Endothelial cell (in vitro differentiated cells): ENCODE results near the gene OR8B3. TPM values are rescaled to one million over a fixed set of nuclear protein-coding genes. Genes with fewer than 3 reads are reported as not detected.
A peak's percentile ranks its signal among the peaks of the same experiment; 100 is the strongest.
"Not testable (repeated sequence)": the region's sequence is repeated elsewhere in the genome, so short reads cannot be mapped to it uniquely, and the experiment has no call there.

Experiments used
- DNase-seq: peaks from one replicate; pipeline ENCODE4 v3.0.0; 2021; ENCODE audit warnings: low spot score
- H3K27ac Mint-ChIP-seq: one replicate; pipeline ENCODE4 v1.8.0; 2021; ENCODE audit warnings: mixed read lengths, inconsistent platforms; ENCODE audit not compliant: unreplicated experiment
- H3K27me3 Mint-ChIP-seq: one replicate; pipeline ENCODE4 v1.8.0; 2021; ENCODE audit warnings: mild to moderate bottlenecking, moderate library complexity, mixed read lengths, inconsistent platforms; ENCODE audit not compliant: unreplicated experiment
- H3K36me3 Mint-ChIP-seq: one replicate; pipeline ENCODE4 v1.8.0; 2021; ENCODE audit warnings: mild to moderate bottlenecking, low read depth, mixed read lengths, inconsistent platforms; ENCODE audit not compliant: unreplicated experiment
- H3K4me1 Mint-ChIP-seq: one replicate; pipeline ENCODE4 v1.8.0; 2021; ENCODE audit warnings: mild to moderate bottlenecking, mixed read lengths, inconsistent platforms; ENCODE audit not compliant: unreplicated experiment
- H3K4me3 Mint-ChIP-seq: one replicate; pipeline ENCODE4 v1.8.0; 2021; ENCODE audit warnings: mild to moderate bottlenecking, mixed read lengths, inconsistent platforms; ENCODE audit not compliant: unreplicated experiment
- H3K9me3 Mint-ChIP-seq: one replicate; pipeline ENCODE4 v1.8.0; 2021; ENCODE audit warnings: mixed read lengths, inconsistent platforms; ENCODE audit not compliant: unreplicated experiment
- total RNA-seq: library from RNA; stranded (reverse); fragmentation: NEBNext Ultra II Directional; extraction: Animal tissue kit (Norgen Biotek cat#: 25700); gene quantifications from one replicate; pipeline ENCODE4 v1.2.1, GENCODE V29; 2021; ENCODE audit not compliant: unreplicated experiment
- TF ChIP-seq, protein P1 (sequence below): fragments of 200-600 bp; sonication (generic); IDR thresholded peaks from one replicate; pipeline ENCODE4 v1.5.0; 2021; ENCODE audit warnings: antibody characterized with exemption; ENCODE audit not compliant: unreplicated experiment

OR8B3 gene
- total RNA-seq, 1 donor from 2014 or later, result not detected

DNA sequence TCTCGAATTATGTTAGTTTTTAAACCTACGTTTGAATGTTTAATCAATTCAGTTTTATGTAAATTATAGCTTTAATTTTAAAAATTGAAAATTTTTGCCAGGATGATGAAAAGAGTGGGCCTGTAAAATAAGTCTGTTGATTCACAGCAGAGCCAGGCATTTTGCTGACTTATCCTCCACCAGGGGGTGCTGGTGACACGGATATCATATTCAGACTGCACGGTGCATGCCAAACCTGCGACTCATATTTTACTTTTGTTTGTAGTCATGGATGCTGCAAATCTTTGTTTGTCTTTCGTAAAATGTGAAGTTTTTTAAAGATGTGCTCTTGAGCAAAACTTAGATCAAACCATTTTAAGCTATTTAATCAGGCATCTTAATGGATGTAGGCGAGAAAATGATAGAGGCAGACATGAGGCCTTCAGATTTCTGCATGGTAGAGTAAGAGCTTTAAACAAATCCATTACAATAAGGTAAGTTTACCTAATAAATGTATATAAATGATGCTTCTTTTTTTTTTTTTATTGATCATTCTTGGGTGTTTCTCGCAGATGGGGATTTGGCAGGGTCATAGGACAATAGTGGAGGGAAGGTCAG lies 3.6 kb upstream of the OR8B3 start:
- Mint-ChIP-seq H3K27me3 (no peaks in the 10 kb centered on the region), H3K36me3 (peaks cover 4% of the 10 kb centered on the region), H3K4me1 (no peaks in the 10 kb centered on the region)

DNA sequence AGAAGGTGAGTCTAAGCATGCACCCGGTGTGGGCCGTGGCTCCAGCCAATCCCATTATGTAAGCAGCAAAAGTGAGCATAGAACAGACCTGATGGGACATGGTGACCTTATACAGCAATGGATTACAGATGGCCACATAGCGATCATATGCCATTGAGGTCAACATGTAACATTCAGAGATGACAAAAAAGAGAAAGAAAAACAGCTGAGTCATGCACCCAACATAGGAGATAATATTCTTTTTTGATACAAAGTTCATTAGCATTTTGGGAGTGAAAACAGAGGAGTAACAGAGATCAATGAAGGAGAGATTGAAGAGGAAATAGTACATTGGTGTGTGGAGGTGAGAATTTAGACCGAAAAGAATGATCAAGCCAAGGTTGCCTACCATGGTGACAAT lies 2.0 kb downstream of the OR8B3 start:
- not testable (repeated sequence) for H3K27me3 Mint-ChIP-seq, H3K27ac Mint-ChIP-seq, H3K36me3 Mint-ChIP-seq, H3K9me3 Mint-ChIP-seq, H3K4me1 Mint-ChIP-seq, H3K4me3 Mint-ChIP-seq, DNase-seq

More for the DNA sequence above, 3.6 kb upstream of the OR8B3 start:
- Mint-ChIP-seq H3K9me3 (no peaks in the 10 kb centered on the region), H3K27ac (peak overlapping the region; percentile 82), H3K4me3 (no peak overlapping the region)
- DNase-seq, result peak; percentile 71
- TF ChIP-seq, protein P1, sequence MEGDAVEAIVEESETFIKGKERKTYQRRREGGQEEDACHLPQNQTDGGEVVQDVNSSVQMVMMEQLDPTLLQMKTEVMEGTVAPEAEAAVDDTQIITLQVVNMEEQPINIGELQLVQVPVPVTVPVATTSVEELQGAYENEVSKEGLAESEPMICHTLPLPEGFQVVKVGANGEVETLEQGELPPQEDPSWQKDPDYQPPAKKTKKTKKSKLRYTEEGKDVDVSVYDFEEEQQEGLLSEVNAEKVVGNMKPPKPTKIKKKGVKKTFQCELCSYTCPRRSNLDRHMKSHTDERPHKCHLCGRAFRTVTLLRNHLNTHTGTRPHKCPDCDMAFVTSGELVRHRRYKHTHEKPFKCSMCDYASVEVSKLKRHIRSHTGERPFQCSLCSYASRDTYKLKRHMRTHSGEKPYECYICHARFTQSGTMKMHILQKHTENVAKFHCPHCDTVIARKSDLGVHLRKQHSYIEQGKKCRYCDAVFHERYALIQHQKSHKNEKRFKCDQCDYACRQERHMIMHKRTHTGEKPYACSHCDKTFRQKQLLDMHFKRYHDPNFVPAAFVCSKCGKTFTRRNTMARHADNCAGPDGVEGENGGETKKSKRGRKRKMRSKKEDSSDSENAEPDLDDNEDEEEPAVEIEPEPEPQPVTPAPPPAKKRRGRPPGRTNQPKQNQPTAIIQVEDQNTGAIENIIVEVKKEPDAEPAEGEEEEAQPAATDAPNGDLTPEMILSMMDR, result peak; percentile 86

DNA sequence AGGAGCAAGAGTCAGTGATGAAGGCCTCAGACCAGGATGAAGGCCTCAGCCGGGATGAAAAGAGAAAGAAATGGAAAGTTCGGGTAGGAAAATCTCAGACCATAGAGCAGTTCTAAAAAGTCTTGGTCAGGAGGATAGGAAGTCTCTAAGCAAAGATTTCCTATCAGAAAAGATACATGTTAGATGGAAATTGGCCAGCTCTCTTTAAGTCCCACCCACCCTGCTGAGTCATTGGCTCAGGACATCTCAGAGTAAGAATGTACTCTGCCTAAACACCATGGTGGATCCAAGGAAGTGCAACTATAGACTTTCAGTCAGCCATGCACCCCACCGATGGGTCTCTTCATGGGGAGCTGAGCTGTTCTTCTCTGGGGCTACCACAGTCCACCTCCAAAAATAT lies 4.4 kb downstream of the OR8B3 start:
- TF ChIP-seq, protein P1, result no peak
- Mint-ChIP-seq H3K36me3 (no peaks in the 10 kb centered on the region), H3K9me3 (no peaks in the 10 kb centered on the region), H3K4me1 (no peaks in the 10 kb centered on the region), H3K27me3 (no peaks in the 10 kb centered on the region), H3K4me3 (no peak overlapping the region), H3K27ac (no peak overlapping the region)
- DNase-seq, result no peak

DNA sequence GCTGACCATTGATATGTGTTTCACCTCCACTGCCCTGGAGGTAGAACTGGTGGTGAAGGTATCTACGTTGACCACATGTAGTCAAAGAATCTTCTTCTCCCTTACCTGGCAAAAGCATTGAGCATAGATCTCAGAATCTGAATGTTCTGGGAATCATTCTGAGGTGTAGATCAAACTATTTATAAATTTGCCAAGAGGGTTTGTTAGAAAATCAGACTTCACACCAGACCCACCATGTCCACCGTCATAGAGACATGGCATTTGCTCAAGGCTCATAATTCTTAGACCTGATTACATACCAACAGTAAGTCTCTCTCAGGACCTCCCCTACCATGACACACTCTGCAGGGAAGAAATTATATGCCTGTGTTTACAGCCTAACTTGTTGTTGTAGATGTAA lies 14.4 kb downstream of the OR8B3 start, which contains the start of gene OR8B2:
TSS of gene OR8B2 (minus strand) at position 101 of the 400 bp plus-strand sequence. CDS start 1,156 bp downstream, outside the sequence.
- TF ChIP-seq, protein P1, result no peak
- Mint-ChIP-seq H3K9me3 (no peaks in the 10 kb centered on the region), H3K36me3 (no peaks in the 10 kb centered on the region), H3K4me1 (no peaks in the 10 kb centered on the region), H3K4me3 (no peak within 1 kb of the TSS), H3K27me3 (no peaks in the 10 kb centered on the region), H3K27ac (no peak within 1 kb of the TSS)
- no peak for DNase-seq

DNA sequence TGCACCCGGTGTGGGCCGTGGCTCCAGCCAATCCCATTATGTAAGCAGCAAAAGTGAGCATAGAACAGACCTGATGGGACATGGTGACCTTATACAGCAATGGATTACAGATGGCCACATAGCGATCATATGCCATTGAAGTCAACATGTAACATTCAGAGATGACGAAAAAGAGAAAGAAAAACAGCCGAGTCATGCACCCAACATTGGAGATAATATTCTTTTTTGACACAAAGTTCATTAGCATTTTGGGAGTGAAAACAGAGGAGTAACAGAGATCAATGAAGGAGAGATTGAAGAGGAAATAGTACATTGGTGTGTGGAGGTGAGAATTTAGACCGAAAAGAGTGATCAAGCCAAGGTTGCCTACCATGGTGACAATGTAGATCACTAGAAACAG lies 16.0 kb downstream of the OR8B3 start:
- not testable (repeated sequence) for H3K4me1 Mint-ChIP-seq, H3K36me3 Mint-ChIP-seq, H3K9me3 Mint-ChIP-seq, H3K4me3 Mint-ChIP-seq, H3K27me3 Mint-ChIP-seq, DNase-seq, H3K27ac Mint-ChIP-seq

DNA sequence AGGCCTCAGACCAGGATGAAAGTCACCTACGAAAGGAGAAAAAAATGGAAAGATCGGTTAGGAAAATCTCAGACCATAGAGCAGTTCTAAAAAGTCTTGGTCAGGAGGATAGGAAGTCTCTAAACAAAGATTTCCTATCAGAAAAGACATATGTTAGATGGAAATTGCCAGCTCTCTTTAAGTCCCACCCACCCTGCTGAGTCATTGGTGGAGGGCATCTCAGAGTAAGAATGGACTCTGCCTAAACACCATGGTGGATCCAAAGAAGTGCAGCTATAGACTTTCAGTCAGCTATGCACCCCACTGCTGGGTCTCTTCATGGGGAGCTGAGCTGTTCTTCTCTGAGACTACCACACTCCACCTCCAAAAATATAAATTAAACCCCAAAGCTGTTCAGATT lies 18.2 kb downstream of the OR8B3 start:
- H3K4me3 Mint-ChIP-seq, result no peak overlapping the region

More for the DNA sequence above, 18.2 kb downstream of the OR8B3 start:
- no peak for DNase-seq
- Mint-ChIP-seq H3K4me1 (no peaks in the 10 kb centered on the region), H3K27ac (no peak overlapping the region), H3K9me3 (no peaks in the 10 kb centered on the region), H3K27me3 (no peaks in the 10 kb centered on the region), H3K36me3 (no peaks in the 10 kb centered on the region)
- TF ChIP-seq, protein P1, result no peak
